ENCODE results near the gene SORCS2.

SORCS2 gene

DNA sequence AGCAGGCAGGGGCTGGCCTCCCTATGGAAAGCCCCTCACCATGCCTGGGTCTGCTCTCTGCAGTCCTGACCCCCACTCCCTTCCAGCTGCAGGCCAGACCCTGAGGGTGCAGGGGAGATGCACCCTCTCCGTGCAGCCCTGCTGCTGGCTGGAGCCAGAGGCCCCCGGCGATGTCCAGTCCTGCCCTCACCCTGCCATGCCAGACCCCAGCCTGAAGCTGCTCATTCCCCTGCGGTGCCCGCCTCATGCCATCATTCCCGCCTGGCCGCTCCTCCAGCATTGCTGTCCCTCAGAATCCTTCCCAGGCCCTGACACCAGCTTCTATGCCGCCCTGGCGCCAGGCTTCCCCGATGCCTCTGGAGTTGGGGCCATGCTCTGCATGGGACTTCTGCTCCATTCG, 72.4 kb downstream of the SORCS2 start:
- Histone ChIP-seq H3K27ac (ENCODE audit: low read depth, low read length, poor library complexity, severe bottlenecking) (no peak overlapping the region), H3F3A (ENCODE audit: insufficient read depth, low read length) (no peaks in the 10 kb centered on the region), H3K9me2 (ENCODE audit: low read depth, low read length) (no peaks in the 10 kb centered on the region), H4K20me1 (ENCODE audit: insufficient read depth, low read length) (no peaks in the 10 kb centered on the region), H3K79me2 (ENCODE audit: insufficient read depth, low read length) (no peaks in the 10 kb centered on the region), H3K4me2 (ENCODE audit: low read length) (no peak overlapping the region), H2AFZ (ENCODE audit: low read length) (no peak overlapping the region), H3K36me3 (ENCODE audit: insufficient read depth, low read length) (no peaks in the 10 kb centered on the region), H3K4me3 (ENCODE audit: low read depth, low read length, poor library complexity, severe bottlenecking) (no peak overlapping the region), H3K27me3 (ENCODE audit: insufficient read depth, low read length) (no peaks in the 10 kb centered on the region), H3K4me1 (ENCODE audit: insufficient read depth, low read length, severe bottlenecking) (no peaks in the 10 kb centered on the region), H3K9ac (ENCODE audit: low read length) (no peak overlapping the region), H3K9me3 (ENCODE audit: low read length) (no peaks in the 10 kb centered on the region)
- TF ChIP-seq, protein P1, sequence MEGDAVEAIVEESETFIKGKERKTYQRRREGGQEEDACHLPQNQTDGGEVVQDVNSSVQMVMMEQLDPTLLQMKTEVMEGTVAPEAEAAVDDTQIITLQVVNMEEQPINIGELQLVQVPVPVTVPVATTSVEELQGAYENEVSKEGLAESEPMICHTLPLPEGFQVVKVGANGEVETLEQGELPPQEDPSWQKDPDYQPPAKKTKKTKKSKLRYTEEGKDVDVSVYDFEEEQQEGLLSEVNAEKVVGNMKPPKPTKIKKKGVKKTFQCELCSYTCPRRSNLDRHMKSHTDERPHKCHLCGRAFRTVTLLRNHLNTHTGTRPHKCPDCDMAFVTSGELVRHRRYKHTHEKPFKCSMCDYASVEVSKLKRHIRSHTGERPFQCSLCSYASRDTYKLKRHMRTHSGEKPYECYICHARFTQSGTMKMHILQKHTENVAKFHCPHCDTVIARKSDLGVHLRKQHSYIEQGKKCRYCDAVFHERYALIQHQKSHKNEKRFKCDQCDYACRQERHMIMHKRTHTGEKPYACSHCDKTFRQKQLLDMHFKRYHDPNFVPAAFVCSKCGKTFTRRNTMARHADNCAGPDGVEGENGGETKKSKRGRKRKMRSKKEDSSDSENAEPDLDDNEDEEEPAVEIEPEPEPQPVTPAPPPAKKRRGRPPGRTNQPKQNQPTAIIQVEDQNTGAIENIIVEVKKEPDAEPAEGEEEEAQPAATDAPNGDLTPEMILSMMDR (IDR thresholded peaks at IDR 0.05; ENCODE audit: low read length) = no peak
- TF ChIP-seq EZH2 (IDR thresholded peaks at IDR 0.05; ENCODE audit: borderline replicate concordance, low read length) = no peak

DNA sequence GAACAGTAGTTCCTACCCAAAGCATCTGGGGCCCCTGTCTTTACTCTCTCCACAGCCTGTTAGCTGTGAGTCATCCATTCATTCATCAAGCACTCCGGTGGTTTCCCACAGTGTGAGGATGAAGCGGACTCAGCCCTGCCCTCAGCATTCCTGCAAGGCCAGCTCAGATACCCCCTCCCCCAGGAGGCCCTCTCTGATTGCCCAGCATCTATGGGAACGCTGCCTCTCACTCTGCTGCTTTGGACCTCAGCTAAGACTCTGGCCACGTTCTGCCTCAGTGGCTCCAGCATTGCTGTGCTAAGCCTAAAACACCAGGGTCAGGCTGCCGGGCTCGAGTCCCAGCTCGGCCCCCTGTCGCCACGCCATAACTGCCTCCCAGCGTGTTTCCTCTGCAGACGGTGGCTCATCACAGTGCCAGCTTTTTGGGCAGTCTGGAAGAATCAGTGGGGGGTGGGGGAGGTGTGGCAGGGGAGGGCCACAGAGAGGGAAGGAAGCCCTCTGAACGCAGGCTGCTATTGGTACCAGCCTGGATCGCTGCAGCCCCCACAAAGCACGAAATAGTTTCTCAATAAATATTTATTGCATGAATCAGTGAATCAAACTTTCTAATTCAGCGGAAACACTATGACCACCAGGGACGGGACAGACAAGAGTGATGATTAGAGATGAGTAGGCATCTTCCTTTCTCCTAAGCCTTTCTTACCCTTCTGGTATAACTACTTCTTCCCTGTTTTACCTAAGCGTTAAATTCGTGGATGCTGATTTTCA, 74.4 kb downstream of the SORCS2 start:
- H3K9me3 ChIP-seq (ENCODE audit: low read length) = no peaks in the 10 kb centered on the region
- no peak overlapping the region for H3K4me2 ChIP-seq (ENCODE audit: low read length)
- no peaks in the 10 kb centered on the region for H3F3A ChIP-seq (ENCODE audit: insufficient read depth, low read length)
- no peak overlapping the region for H3K4me3 ChIP-seq (ENCODE audit: low read depth, low read length, poor library complexity, severe bottlenecking)
- no peaks in the 10 kb centered on the region for H3K9me2 ChIP-seq (ENCODE audit: low read depth, low read length)
- H3K9ac ChIP-seq (ENCODE audit: low read length) = no peak overlapping the region
- no peak overlapping the region for H3K27ac ChIP-seq (ENCODE audit: low read depth, low read length, poor library complexity, severe bottlenecking)
- H3K4me1 ChIP-seq (ENCODE audit: insufficient read depth, low read length, severe bottlenecking) = no peaks in the 10 kb centered on the region
- H3K36me3 ChIP-seq (ENCODE audit: insufficient read depth, low read length) = no peaks in the 10 kb centered on the region
- TF ChIP-seq EZH2 (IDR thresholded peaks at IDR 0.05; ENCODE audit: borderline replicate concordance, low read length) = no peak
- TF ChIP-seq, protein P1 (IDR thresholded peaks at IDR 0.05; ENCODE audit: low read length) = no peak
- no peak overlapping the region for H2AFZ ChIP-seq (ENCODE audit: low read length)
- H4K20me1 ChIP-seq (ENCODE audit: insufficient read depth, low read length) = no peaks in the 10 kb centered on the region
- no peaks in the 10 kb centered on the region for H3K27me3 ChIP-seq (ENCODE audit: insufficient read depth, low read length)
- H3K79me2 ChIP-seq (ENCODE audit: insufficient read depth, low read length) = no peaks in the 10 kb centered on the region

DNA sequence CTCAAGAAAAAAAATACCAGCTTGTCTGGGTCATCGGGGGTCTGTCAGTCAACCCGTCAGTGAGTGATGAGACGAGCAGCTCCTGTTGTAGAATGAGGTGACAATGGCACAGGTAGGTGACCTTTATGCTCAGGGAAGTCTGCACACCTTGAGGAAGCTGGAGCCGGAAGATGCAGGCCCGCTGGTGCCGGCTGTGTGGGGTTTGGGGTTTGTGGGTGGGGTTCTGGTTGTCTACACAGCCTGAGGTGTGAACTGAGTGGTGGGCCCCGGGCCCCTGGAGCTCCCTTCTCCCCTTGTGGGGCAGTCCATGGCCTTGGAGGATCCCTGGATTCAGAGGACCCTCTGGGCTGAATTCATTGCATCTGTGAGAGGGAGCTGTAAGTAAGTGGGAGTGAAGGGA, 75.5 kb downstream of the SORCS2 start:
- no peaks in the 10 kb centered on the region for H3F3A ChIP-seq (ENCODE audit: insufficient read depth, low read length)
- H3K36me3 ChIP-seq (ENCODE audit: insufficient read depth, low read length) = no peaks in the 10 kb centered on the region
- H3K9me2 ChIP-seq (ENCODE audit: low read depth, low read length) = no peaks in the 10 kb centered on the region
- no peaks in the 10 kb centered on the region for H3K4me1 ChIP-seq (ENCODE audit: insufficient read depth, low read length, severe bottlenecking)
- H3K27ac ChIP-seq (ENCODE audit: low read depth, low read length, poor library complexity, severe bottlenecking) = no peak overlapping the region
- H3K9me3 ChIP-seq (ENCODE audit: low read length) = no peaks in the 10 kb centered on the region
- TF ChIP-seq EZH2 (IDR thresholded peaks at IDR 0.05; ENCODE audit: borderline replicate concordance, low read length) = no peak
- TF ChIP-seq, protein P1 (IDR thresholded peaks at IDR 0.05; ENCODE audit: low read length) = no peak
- H4K20me1 ChIP-seq (ENCODE audit: insufficient read depth, low read length) = no peaks in the 10 kb centered on the region
- H2AFZ ChIP-seq (ENCODE audit: low read length) = no peak overlapping the region
- H3K9ac ChIP-seq (ENCODE audit: low read length) = no peak overlapping the region
- H3K27me3 ChIP-seq (ENCODE audit: insufficient read depth, low read length) = no peaks in the 10 kb centered on the region
- no peak overlapping the region for H3K4me3 ChIP-seq (ENCODE audit: low read depth, low read length, poor library complexity, severe bottlenecking)
- H3K4me2 ChIP-seq (ENCODE audit: low read length) = no peak overlapping the region
- H3K79me2 ChIP-seq (ENCODE audit: insufficient read depth, low read length) = no peaks in the 10 kb centered on the region

Measured in OCI-LY1 (cell line).